ENCODE results near the gene NUCB2. TPM values are rescaled to one million over a fixed set of nuclear protein-coding genes. Genes with fewer than 3 reads are reported as not detected.
A peak's percentile ranks its signal among the peaks of the same experiment; 100 is the strongest.

The NUCB2 gene
- total and polyA plus RNA-seq, 2 of the 13 experiments (the other 11 are each of a cell fraction or from before 2014, with no cell fraction given) = 54.2 to 82.4 TPM

DNA sequence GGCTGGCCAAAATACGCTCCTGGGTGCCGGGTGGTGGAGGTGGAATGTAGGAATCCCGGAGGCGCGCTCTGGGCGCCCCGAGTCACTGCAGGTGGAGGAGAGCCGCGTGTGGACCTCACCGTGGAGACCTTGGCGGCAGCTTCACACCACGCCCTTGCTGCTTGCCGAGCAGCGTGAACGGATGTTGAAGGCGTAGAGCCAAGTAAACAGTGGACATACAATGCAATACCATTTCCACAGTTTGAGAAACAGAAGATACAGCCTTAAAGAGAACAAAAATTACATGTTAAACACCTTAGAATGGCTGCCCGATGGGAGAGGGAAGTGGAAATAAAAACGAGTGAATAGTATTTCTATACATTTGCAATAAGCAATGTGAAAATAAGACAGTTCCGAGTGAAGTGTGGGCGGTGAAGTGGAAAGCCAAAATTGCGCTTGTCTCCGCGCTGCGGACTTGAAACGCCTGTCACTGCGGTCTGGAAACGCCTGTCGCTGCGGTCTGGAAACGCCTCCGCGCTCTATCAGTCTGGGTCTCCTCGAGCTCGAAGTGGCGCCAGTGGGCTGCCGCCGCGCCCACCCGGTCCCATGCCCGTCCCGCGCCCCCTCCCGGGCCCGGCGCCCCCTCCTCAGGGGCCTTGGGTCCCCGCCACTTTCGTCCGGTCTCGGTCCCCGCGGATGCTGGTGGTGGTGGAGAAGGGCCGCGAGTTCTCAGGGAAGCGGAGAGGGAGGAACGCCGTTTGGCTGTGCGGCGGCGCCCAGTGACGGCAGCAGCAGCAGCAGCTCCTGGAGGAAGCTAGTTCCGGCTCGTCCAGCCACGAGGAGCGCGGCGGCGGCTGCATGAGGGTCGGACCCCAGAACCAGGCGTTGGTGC lies 76.6 kb downstream of the NUCB2 start (continued):
- TF ChIP-seq, protein P1, sequence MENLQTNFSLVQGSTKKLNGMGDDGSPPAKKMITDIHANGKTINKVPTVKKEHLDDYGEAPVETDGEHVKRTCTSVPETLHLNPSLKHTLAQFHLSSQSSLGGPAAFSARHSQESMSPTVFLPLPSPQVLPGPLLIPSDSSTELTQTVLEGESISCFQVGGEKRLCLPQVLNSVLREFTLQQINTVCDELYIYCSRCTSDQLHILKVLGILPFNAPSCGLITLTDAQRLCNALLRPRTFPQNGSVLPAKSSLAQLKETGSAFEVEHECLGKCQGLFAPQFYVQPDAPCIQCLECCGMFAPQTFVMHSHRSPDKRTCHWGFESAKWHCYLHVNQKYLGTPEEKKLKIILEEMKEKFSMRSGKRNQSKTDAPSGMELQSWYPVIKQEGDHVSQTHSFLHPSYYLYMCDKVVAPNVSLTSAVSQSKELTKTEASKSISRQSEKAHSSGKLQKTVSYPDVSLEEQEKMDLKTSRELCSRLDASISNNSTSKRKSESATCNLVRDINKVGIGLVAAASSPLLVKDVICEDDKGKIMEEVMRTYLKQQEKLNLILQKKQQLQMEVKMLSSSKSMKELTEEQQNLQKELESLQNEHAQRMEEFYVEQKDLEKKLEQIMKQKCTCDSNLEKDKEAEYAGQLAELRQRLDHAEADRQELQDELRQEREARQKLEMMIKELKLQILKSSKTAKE (CRISPR knock-in tag; IDR thresholded peaks at IDR 0.05; ENCODE audit: borderline replicate concordance) = peak; percentile 20; the same call in 1 of the 2 replicates
- TF ChIP-seq ISL2 (CRISPR knock-in tag; IDR thresholded peaks at IDR 0.05) (0 out of 2 replicates have a peak, but pooled peaks have one; percentile 23), RBM39 (IDR thresholded peaks at IDR 0.05; ENCODE audit: low read depth, low read length, poor library complexity, severe bottlenecking) (peak; percentile 86), DNMT1 (CRISPR knock-in tag; IDR thresholded peaks at IDR 0.05) (no peak), KLF6 (CRISPR knock-in tag; IDR thresholded peaks at IDR 0.05) (peak; percentile 53; the same call in 1 of the 2 replicates), PAWR (CRISPR knock-in tag; IDR thresholded peaks at IDR 0.05; ENCODE audit: borderline replicate concordance) (no peak), RFXANK (CRISPR knock-in tag; IDR thresholded peaks at IDR 0.05) (no peak), RBAK (CRISPR knock-in tag; IDR thresholded peaks at IDR 0.05) (no peak), HDAC2 (CRISPR knock-in tag; IDR thresholded peaks at IDR 0.05) (peak; percentile 78), RORA (CRISPR knock-in tag; IDR thresholded peaks at IDR 0.05) (no peak), FOXA3 (CRISPR knock-in tag; IDR thresholded peaks at IDR 0.05) (peak; percentile 45), MEIS2 (CRISPR knock-in tag; IDR thresholded peaks at IDR 0.05) (peak; percentile 46; the same call in 1 of the 2 replicates), JDP2 (CRISPR knock-in tag; IDR thresholded peaks at IDR 0.05; ENCODE audit: borderline replicate concordance) (no peak), ZNF724P (CRISPR knock-in tag; IDR thresholded peaks at IDR 0.05; ENCODE audit: borderline replicate concordance) (peak; percentile 88; the same call in 1 of the 2 replicates), ZSCAN20 (CRISPR knock-in tag; IDR thresholded peaks at IDR 0.05; ENCODE audit: borderline replicate concordance) (0 out of 2 replicates have a peak, but pooled peaks have one; percentile 5), ZNF30 (CRISPR knock-in tag; IDR thresholded peaks at IDR 0.05) (no peak)
- TF ChIP-seq, protein P2, sequence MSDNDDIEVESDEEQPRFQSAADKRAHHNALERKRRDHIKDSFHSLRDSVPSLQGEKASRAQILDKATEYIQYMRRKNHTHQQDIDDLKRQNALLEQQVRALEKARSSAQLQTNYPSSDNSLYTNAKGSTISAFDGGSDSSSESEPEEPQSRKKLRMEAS (IDR thresholded peaks at IDR 0.05) = peak; percentile 99
- TF ChIP-seq, protein P3, sequence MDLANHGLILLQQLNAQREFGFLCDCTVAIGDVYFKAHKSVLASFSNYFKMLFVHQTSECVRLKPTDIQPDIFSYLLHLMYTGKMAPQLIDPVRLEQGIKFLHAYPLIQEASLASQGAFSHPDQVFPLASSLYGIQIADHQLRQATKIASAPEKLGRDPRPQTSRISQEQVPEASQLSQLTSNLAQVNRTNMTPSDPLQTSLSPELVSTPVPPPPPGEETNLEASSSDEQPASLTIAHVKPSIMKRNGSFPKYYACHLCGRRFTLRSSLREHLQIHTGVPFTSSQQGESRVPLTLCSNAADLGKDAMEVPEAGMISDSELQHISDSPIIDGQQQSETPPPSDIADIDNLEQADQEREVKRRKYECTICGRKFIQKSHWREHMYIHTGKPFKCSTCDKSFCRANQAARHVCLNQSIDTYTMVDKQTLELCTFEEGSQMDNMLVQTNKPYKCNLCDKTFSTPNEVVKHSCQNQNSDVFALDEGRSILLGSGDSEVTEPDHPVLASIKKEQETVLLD (CRISPR knock-in tag; IDR thresholded peaks at IDR 0.05; ENCODE audit: low read depth) = peak; percentile 71
- TF ChIP-seq, protein P4, sequence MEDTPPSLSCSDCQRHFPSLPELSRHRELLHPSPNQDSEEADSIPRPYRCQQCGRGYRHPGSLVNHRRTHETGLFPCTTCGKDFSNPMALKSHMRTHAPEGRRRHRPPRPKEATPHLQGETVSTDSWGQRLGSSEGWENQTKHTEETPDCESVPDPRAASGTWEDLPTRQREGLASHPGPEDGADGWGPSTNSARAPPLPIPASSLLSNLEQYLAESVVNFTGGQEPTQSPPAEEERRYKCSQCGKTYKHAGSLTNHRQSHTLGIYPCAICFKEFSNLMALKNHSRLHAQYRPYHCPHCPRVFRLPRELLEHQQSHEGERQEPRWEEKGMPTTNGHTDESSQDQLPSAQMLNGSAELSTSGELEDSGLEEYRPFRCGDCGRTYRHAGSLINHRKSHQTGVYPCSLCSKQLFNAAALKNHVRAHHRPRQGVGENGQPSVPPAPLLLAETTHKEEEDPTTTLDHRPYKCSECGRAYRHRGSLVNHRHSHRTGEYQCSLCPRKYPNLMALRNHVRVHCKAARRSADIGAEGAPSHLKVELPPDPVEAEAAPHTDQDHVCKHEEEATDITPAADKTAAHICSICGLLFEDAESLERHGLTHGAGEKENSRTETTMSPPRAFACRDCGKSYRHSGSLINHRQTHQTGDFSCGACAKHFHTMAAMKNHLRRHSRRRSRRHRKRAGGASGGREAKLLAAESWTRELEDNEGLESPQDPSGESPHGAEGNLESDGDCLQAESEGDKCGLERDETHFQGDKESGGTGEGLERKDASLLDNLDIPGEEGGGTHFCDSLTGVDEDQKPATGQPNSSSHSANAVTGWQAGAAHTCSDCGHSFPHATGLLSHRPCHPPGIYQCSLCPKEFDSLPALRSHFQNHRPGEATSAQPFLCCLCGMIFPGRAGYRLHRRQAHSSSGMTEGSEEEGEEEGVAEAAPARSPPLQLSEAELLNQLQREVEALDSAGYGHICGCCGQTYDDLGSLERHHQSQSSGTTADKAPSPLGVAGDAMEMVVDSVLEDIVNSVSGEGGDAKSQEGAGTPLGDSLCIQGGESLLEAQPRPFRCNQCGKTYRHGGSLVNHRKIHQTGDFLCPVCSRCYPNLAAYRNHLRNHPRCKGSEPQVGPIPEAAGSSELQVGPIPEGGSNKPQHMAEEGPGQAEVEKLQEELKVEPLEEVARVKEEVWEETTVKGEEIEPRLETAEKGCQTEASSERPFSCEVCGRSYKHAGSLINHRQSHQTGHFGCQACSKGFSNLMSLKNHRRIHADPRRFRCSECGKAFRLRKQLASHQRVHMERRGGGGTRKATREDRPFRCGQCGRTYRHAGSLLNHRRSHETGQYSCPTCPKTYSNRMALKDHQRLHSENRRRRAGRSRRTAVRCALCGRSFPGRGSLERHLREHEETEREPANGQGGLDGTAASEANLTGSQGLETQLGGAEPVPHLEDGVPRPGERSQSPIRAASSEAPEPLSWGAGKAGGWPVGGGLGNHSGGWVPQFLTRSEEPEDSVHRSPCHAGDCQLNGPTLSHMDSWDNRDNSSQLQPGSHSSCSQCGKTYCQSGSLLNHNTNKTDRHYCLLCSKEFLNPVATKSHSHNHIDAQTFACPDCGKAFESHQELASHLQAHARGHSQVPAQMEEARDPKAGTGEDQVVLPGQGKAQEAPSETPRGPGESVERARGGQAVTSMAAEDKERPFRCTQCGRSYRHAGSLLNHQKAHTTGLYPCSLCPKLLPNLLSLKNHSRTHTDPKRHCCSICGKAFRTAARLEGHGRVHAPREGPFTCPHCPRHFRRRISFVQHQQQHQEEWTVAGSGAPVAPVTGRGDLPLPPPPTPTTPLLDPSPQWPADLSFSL (CRISPR knock-in tag; IDR thresholded peaks at IDR 0.05) = no peak
